ENCODE data around the gene LBH.

The LBH gene

DNA sequence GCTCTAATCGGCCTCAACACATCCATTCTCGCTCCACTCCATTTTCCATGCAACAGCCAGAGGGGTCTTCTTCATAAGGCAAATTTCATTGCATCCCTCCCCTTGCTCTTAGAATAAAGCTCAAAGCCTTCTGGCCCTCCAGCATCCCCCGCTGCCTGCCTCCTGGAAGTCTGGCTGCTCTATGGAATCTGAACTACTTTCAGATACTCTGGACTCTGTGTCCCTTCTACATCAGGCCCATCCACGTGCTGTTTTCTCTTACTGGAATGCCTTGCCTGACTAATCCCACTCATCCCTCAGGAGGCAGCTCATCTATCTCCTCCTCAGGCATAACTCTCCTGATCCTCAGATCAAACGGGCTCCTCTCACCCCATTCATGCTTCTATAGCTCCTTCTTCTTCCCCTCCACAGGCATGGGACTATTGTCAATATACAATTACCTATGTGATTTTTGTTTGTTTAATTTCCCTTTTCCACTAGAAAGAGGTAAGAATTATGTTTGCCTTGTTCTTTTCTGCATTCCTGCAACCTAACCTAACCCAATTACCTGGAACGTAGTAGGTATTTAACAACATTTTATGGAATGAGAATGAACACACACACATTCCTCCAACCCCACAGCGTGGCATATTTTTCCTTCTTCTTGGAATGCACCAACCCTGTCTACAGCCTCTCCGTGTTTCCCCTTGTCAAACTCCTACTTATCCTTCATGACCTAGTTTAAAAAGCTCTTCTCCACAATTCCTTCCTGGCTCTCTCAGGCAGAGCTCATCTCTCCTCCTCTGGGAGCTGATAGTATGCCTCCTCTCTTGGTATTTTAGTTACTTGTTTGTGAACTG lies 49.5 kb downstream of the LBH start:
- TF ChIP-seq, protein P1, sequence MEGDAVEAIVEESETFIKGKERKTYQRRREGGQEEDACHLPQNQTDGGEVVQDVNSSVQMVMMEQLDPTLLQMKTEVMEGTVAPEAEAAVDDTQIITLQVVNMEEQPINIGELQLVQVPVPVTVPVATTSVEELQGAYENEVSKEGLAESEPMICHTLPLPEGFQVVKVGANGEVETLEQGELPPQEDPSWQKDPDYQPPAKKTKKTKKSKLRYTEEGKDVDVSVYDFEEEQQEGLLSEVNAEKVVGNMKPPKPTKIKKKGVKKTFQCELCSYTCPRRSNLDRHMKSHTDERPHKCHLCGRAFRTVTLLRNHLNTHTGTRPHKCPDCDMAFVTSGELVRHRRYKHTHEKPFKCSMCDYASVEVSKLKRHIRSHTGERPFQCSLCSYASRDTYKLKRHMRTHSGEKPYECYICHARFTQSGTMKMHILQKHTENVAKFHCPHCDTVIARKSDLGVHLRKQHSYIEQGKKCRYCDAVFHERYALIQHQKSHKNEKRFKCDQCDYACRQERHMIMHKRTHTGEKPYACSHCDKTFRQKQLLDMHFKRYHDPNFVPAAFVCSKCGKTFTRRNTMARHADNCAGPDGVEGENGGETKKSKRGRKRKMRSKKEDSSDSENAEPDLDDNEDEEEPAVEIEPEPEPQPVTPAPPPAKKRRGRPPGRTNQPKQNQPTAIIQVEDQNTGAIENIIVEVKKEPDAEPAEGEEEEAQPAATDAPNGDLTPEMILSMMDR (IDR thresholded peaks at IDR 0.05; ENCODE audit: low read depth, low read length), result no peak
- no peak overlapping the region for H3K4me3 ChIP-seq (ENCODE audit: low read depth, low read length)
- no peak for DNase-seq (ENCODE audit: low read depth)

DNA sequence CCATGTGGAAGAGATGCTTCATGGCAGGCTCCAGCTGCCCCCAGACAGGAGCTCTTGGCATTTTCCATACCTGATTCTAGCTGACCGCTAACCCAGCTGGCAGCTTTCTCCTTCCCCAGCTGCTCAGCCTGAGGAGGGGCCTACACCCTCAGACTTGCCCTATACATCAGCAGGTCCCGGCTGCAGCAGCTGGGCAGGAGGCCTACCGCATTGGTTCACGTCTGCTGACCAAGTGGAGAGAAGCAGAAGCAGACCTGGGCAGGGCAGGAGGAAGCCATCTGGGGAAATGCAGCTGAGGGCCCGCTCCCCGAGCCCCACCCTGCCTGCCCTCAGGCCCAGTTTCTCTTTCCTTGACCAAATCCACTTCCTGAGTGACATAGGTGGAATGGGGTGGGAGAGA lies 50.7 kb downstream of the LBH start:
- DNase-seq (ENCODE audit: low read depth), result no peak

DNA sequence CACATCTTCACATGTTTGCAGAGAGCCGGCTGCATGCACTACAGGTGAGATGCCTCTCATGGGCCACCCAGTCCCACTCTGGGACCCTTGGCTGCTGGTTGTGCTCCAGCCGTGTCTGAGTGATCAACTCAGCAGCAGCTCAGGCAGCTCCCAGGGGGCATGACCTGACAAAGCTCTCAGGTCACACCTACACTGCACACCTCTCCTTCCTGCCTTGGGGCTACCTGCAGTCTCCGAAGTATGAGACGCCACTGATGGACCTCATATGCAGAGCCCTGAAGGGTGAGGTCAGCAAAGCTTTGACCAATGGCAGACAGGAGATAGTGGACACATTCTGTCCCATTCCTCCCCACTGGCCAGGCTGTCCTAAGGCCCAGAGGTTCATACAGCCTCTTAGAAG lies 51.4 kb downstream of the LBH start:
- DNase-seq (ENCODE audit: low read depth), result no peak
- TF ChIP-seq, protein P2, sequence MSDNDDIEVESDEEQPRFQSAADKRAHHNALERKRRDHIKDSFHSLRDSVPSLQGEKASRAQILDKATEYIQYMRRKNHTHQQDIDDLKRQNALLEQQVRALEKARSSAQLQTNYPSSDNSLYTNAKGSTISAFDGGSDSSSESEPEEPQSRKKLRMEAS (IDR thresholded peaks at IDR 0.05; ENCODE audit: low read depth, low read length), result no peak
- TF ChIP-seq POLR2A (IDR thresholded peaks at IDR 0.05; ENCODE audit: extremely low read depth, insufficient read length) (no peak), MYC (IDR thresholded peaks at IDR 0.05; ENCODE audit: low read depth, low read length) (no peak)
- TF ChIP-seq, protein P1 (IDR thresholded peaks at IDR 0.05; ENCODE audit: low read depth, low read length), result no peak
- no peak overlapping the region for H3K4me3 ChIP-seq (ENCODE audit: low read depth, low read length)

More for the DNA sequence above, 50.7 kb downstream of the LBH start:
- TF ChIP-seq, protein P2 (IDR thresholded peaks at IDR 0.05; ENCODE audit: low read depth, low read length), result no peak
- no peak for TF ChIP-seq POLR2A (IDR thresholded peaks at IDR 0.05; ENCODE audit: extremely low read depth, insufficient read length)
- TF ChIP-seq, protein P1 (IDR thresholded peaks at IDR 0.05; ENCODE audit: low read depth, low read length), result no peak
- no peak for TF ChIP-seq MYC (IDR thresholded peaks at IDR 0.05; ENCODE audit: low read depth, low read length)
- no peak overlapping the region for H3K4me3 ChIP-seq (ENCODE audit: low read depth, low read length)

DNA sequence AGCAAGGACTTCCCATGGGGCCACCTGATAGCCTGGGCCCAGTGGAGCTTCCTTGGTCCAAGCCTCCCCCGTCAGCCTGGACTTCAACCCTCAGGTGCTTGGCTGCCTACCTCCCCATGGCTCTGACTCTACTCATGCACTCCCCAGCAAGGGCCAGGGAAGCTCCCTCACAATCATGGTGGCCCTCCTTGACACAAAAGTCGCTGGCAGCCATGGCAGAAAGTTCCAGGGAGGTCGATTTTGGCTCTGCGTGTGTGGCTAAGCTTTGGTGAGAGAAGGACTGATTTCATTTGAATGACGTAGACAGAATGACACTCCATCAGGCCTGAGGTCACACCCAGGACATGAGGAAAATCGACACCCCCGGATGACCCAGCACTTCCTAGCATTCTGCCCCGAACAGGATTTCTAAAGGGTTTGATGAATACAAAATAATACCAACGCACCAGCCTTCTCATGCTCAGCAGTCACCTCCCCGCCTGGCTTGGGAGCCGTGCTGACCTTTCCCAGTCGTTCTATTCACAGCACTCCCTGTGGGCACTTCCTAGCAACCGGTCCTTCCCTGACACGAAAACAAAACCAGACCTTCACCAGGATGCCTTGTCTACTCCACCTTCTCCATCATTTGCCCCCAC lies 52.7 kb downstream of the LBH start:
- no peak overlapping the region for H3K4me3 ChIP-seq (ENCODE audit: low read depth, low read length)
- DNase-seq (ENCODE audit: low read depth), result no peak
- TF ChIP-seq, protein P2 (IDR thresholded peaks at IDR 0.05; ENCODE audit: low read depth, low read length), result no peak
- TF ChIP-seq, protein P1 (IDR thresholded peaks at IDR 0.05; ENCODE audit: low read depth, low read length), result no peak
- TF ChIP-seq MYC (IDR thresholded peaks at IDR 0.05; ENCODE audit: low read depth, low read length) (no peak), POLR2A (IDR thresholded peaks at IDR 0.05; ENCODE audit: extremely low read depth, insufficient read length) (no peak)

DNA sequence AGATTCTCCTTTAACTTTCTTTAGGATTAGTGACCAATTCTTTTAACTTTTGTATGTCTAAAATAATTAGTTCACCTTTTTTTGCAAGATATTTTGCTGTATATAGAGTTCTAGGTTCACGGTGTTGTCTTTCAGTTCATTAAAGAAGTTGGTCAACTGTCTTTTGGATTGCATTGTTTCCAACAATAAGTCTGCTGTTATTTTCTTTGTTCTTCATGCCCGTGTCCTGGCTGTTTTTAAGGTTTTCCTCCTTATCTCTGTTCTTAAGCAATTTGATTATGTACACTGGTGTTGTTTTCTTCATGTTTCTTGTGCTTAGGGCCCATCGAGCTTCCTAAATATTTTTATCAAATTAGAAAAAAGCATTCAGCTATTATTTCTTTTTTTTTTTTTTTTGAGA lies 54.4 kb downstream of the LBH start:
- TF ChIP-seq MYC (IDR thresholded peaks at IDR 0.05; ENCODE audit: low read depth, low read length), result no peak
- TF ChIP-seq, protein P1 (IDR thresholded peaks at IDR 0.05; ENCODE audit: low read depth, low read length), result no peak
- TF ChIP-seq, protein P2 (IDR thresholded peaks at IDR 0.05; ENCODE audit: low read depth, low read length), result no peak
- no peak for TF ChIP-seq POLR2A (IDR thresholded peaks at IDR 0.05; ENCODE audit: extremely low read depth, insufficient read length)
- H3K4me3 ChIP-seq (ENCODE audit: low read depth, low read length), result no peak overlapping the region
- no peak for DNase-seq (ENCODE audit: low read depth)
